ENCODE measurements around the gene EPC1.
"Not testable (repeated sequence)": the region's sequence is repeated elsewhere in the genome, so short reads cannot be mapped to it uniquely, and the experiment has no call there.

The EPC1 gene

GRCh38 chr10:32372000-32372875 is 25.3 kb upstream of the EPC1 start:
- no peak for DNase-seq

DNA sequence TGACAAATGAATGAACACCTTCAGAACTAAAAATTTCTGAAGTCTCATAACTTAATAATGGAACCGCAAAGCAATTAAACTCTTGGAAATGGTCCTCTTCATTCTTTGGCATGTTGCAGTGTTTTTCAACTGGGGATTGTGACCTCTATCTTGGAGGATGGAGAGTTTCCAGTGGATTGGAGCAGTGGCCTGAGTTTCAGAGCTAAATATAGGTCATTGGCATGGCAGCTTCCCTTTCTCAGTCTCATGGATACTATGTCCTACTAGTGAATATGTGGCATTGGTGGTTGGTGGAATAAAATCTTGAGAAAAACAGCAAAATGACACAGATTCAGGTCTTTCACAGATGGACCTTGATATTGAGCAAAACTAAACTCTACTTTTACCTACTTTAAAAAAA is 24.1 kb upstream of the EPC1 start:
- no peak for DNase-seq

GRCh38 chr10:32367793-32368453 is 21.0 kb upstream of the EPC1 start:
- peak in 46 of 58 donors; percentile 5 to 76 (median 35) for DNase-seq

- DNase-seq, result no peak
Observed at GRCh38 chr10:32366588-32366987, 19.6 kb upstream of the EPC1 start.

DNA sequence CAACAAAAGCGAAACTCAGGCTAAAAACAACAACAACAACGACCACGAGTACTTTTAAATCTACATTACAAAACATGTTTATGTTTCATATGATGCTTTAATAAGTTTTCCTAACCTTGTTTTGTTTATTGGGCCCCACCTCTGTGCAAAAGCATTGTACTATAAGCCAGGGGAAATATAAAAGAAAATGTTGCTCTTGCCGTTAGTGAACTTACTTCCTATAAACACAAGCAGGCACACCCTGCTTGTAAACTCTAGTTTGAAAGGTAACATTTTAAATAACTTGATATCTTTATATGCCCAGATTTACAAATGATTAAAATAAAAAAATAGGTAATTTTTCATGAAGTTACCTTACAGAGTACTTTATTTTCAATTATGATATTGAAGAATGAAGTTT is 19.2 kb upstream of the EPC1 start:
- no peak for DNase-seq

- DNase-seq, result not testable (repeated sequence)
Observed at GRCh38 chr10:32365404-32365803, 18.4 kb upstream of the EPC1 start.

- no peak for DNase-seq
Observed at GRCh38 chr10:32362571-32362970, 15.6 kb upstream of the EPC1 start.

GRCh38 chr10:32360884-32361283 is 13.9 kb upstream of the EPC1 start:
- DNase-seq, result no peak

- no peak for DNase-seq
Observed at GRCh38 chr10:32360241-32360640, 13.3 kb upstream of the EPC1 start.

DNA sequence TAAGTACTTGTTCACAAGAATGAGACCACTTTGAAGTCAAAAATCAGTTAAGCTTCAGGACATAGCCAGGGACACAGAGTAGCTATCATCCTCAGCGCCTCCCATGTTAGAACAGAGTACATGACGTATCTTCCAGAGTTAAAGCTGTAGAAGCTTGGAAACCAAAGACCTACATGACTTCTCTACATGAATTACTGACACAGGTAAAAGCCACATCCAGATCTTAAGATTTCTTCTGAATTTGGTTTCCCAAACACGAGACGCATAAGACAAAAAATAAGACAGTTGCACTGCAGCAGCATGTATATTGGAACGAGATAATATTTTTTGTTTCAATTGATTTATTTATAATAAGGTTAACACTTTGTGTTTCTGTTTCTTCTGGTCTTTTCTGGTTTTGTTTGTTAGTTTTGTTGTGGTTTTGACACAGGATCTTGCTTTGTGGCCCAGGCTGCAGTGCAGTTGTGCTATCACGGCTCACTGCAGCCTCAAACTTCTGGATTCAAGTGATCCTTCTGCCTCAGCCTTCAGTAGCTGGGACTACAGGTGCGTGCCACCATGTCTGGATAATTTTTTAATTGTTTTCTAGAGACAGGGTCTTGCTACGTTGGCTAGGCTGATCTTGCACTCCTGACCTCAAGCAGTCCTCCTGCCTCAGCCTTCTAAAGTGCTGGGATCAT is 10.2 kb upstream of the EPC1 start:
- DNase-seq, result no peak

DNA sequence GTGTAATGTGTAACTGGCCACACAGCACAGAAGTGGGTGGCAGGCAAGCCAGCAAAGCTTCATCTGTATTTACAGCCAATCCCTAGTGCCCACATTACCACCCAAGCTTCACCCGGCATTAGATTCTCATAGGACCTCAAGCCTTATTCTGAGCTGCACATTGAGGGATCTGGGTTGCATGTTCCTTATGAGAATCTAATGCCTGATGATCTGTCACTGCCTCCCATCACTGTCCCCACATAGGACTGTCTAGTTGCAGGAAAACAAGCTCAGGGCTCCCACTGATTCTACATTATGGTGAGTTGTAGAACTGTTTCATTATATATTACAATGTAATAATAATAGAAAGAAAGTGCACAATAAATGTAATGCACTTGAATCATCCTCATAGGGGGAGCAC is 7.7 kb upstream of the EPC1 start:
- not testable (repeated sequence) for DNase-seq

GRCh38 chr10:32350811-32351350 is 3.9 kb upstream of the EPC1 start:
- DNase-seq, result no peak

DNA sequence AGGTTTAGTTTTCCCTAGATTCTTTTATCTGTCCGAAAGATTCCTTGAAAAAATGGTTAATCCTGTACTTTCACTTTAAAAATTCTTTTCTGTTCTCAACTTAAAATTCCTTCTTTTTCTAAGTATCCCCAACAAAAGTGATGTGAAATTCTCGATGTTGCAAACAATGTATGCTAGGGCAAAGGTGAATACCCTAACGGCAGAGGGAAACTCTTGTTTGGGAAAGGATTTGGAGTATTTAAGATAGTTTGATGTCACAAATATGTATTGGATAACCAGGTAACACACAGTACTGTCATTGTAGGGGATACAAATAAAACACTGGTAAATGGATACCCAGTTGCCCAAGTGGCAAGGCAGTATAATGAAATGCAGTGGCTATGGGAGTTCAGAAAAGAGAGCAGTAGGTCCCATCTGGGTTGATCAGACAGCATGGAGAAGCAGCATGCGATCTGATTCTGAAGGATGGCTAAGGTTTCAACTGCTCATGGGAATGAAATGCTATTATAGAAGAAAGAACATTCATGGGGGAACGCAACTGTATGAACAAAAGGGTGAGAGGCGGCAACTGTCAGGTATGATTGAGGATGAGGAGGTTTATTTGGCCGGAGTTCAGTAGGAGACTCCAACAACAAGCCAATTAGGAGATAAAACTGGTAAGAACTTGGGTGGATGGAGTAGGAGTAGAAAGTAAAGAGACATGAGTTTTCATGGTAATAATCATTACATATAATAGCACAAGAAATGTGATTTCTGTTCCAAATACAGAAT is 3.2 kb upstream of the EPC1 start:
- DNase-seq, result peak in 1 of 58 donors; percentile 8

DNA sequence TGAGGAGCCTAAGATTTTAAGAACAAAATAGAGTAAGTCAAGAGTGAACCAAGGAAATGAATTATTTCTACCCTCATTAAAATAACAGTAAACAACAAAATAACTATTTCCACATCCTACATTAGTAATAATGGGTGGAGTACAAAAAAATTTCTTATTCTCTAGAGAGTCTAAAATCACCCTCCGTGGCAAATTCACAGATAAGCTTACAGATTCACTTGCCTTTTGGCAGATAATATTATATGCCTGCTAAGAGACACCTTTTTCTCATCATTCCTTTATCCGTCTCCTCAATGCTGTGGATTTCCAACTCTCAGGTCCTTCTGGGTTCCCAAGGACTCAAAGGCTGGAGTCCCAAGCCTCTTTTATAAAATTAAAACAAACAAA is 2.2 kb upstream of the EPC1 start:
- no peak for DNase-seq

GRCh38 chr10:32348297-32349198 is 1.6 kb upstream of the EPC1 start:
- peak in 1 of 58 donors; percentile 8 for DNase-seq

DNA sequence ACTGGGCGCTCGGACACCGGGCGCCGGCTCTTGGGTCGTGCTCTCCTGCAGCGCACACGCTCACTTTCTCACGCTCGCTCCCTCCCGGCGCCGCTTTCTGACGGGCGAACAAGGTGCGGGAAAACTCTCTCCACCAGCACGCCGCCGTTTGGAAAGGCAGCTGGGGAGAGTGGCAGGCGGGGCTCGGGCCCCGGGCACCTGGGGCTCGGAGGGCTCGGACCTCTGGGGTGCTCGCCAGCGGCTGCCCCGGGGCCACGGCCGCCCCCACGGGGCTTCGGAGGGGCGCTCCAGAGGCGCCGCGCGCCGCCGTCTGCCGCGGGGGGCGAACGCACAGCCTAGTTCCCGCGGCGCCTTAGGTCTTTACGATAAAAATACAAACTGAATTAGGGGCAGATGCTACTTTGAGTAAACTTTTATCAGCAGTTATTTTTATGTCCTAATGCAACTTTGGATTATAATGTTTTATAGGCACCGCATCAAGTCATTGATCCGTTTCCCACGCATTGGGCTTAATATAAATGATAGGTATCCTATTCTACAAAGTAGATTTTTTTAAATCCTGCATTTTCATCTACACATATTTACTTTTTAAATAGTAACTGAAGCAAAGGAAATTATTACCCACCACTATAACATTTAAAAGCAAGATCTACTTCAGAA is 535 bp upstream of the EPC1 start:
- DNase-seq, result peak in 9 of 58 donors; percentile 50 to 81 (median 63)

DNA sequence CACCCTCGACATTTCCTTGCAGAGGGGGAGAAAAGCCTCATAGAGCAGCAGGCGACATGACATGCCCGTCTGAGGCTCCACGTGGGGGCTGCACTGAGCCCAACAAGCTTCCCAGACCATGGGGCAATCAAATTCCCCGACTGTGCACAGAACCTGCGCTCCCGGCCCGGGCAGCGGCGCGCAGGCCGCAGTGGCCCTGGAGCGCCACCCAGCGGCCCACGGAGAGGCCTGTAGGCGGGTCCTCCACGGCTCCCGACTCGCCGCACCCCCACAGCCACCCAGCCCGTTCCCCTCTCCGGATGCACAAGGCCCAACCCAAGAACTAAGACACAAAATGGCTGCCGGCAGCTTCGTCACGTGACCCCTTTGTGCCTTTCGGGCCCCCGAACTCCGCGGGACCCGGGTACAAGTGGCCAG is 816 bp downstream of the EPC1 start:
- DNase-seq, result peak; percentile 55 to 96 (median 92)

GRCh38 chr10:32341596-32341995 is 5.4 kb downstream of the EPC1 start:
- DNase-seq, result no peak

GRCh38 chr10:32340596-32341180 is 6.3 kb downstream of the EPC1 start:
- DNase-seq, result no peak

All from anterior cingulate cortex (tissue), 58 donors.